ENCODE measurements around the gene GPBAR1. TPM values are rescaled to one million over a fixed set of nuclear protein-coding genes. Genes with fewer than 3 reads are reported as not detected.

GPBAR1 gene
- total RNA-seq: 10 to 100 TPM in 1 of 5 experiments, 1 to 10 TPM in 3, under 1 TPM in 1; 0.80 to 12.9 (median 1.9) TPM
- polyA plus RNA-seq: under 1 TPM; 0.15 to 0.27 TPM
- 0.40 reads per million for total RNA-seq

GRCh38 chr2:218260742-218261422 lies at the start of gene GPBAR1:
Gene GPBAR1, plus strand, starts transcription at chr2:218261015. Its CDS starts 1,710 bp downstream, at chr2:218262725.
- intact Hi-C loops (cut with micrococcal nuclease): no loop called here
- H3K27ac Mint-ChIP-seq: peak within 1 kb of the TSS in 8 of 9 donors; percentile 56 to 87 (median 66)
- H3K4me3 ChIP-seq (ENCODE audit: low read length): no peak within 1 kb of the TSS

GRCh38 chr2:218214116-218214515 lies 46.7 kb upstream of the GPBAR1 start:
- H3K4me1 Mint-ChIP-seq: peaks cover 7 to 23% (median 17%) of the 10 kb centered on the region in 7 donors
- H3K27me3 Mint-ChIP-seq: peaks cover 0 to 25% (median 0%) of the 10 kb centered on the region in 5 donors
- intact Hi-C loops (cut with micrococcal nuclease): no loop called here
- ChIA-PET POLR2A (no interaction called here), CTCF (interaction anchor here (0.5 kb wide), 1 partner anchor 54 kb away, joined by 3 read pairs; no protein-coding TSS in a partner anchor)
- Histone ChIP-seq H3K9me3 (ENCODE audit: control insufficient read depth in 2 of 3, low read length in 3 of 3) (no peaks in the 10 kb centered on the region), H3K27ac (ENCODE audit: low read depth, low read length) (no peak overlapping the region), H3K4me1 (ENCODE audit: control insufficient read depth in 2 of 2, insufficient read depth in 2 of 2, low read length in 2 of 2) (peaks cover 0 to 7% of the 10 kb centered on the region in 2 donors), H3K4me3 (ENCODE audit: low read length) (no peak overlapping the region), H3K36me3 (ENCODE audit: control insufficient read depth in 2 of 3, insufficient read depth in 3 of 3, low read length in 3 of 3) (peaks cover 0 to 8% (median 0%) of the 10 kb centered on the region in 3 experiments), H3K27me3 (ENCODE audit: control insufficient read depth in 2 of 2, insufficient read depth in 2 of 2, low read length in 2 of 2) (no peaks in the 10 kb centered on the region)
- H3K4me3 Mint-ChIP-seq: no peak overlapping the region
- peak overlapping the region in 2 of 9 donors; percentile 7 to 96 for H3K27ac Mint-ChIP-seq
- no peak for ATAC-seq
- DNase-seq: no peak
- peaks cover 3 to 20% (median 8%) of the 10 kb centered on the region in 11 donors for H3K9me3 Mint-ChIP-seq
- H3K36me3 Mint-ChIP-seq: peaks cover 3 to 25% (median 5%) of the 10 kb centered on the region in 5 donors

More at GRCh38 chr2:218260742-218261422, at the start of gene GPBAR1:
- H3K27ac ChIP-seq (ENCODE audit: low read depth, low read length): no peak within 1 kb of the TSS
- ATAC-seq: no peak
- H3K4me1 ChIP-seq (ENCODE audit: control insufficient read depth in 2 of 2, insufficient read depth in 2 of 2, low read length in 2 of 2): peaks cover 0 to 7% of the 10 kb centered on the region in 2 donors
- Mint-ChIP-seq H3K27me3 (no peaks in the 10 kb centered on the region), H3K4me3 (peak within 1 kb of the TSS in 1 of 10 donors; percentile 14), H3K9me3 (no peaks in the 10 kb centered on the region), H3K36me3 (peaks cover 1 to 14% (median 4%) of the 10 kb centered on the region in 5 donors), H3K4me1 (peaks cover 7 to 31% (median 19%) of the 10 kb centered on the region in 7 donors)
- DNase-seq: no peak
- POLR2A ChIA-PET: interaction anchor here (0.7 kb wide), 1 partner anchor 66 kb away, joined by 3 read pairs; no protein-coding TSS in a partner anchor
- CTCF ChIA-PET: interaction anchor here (1.5 kb wide), 1 partner anchor 9 kb away, joined by 3 read pairs; the partner anchor contains the start of gene PNKD
- H3K27me3 ChIP-seq (ENCODE audit: control insufficient read depth in 2 of 2, insufficient read depth in 2 of 2, low read length in 2 of 2): no peaks in the 10 kb centered on the region
- no peaks in the 10 kb centered on the region for H3K9me3 ChIP-seq (ENCODE audit: control insufficient read depth in 2 of 3, low read length in 3 of 3)
- peaks cover 0 to 44% (median 0%) of the 10 kb centered on the region in 3 experiments for H3K36me3 ChIP-seq (ENCODE audit: control insufficient read depth in 2 of 3, insufficient read depth in 3 of 3, low read length in 3 of 3)

GRCh38 chr2:218216336-218216673 lies 44.5 kb upstream of the GPBAR1 start:
- peak overlapping the region; percentile 66 for H3K4me3 ChIP-seq (ENCODE audit: low read length)
- H3K9me3 ChIP-seq (ENCODE audit: control insufficient read depth in 2 of 3, low read length in 3 of 3): no peaks in the 10 kb centered on the region
- POLR2A ChIA-PET: interaction anchor here (0.6 to 7.6 kb wide), 10 partner anchors 13 to 354 kb away, joined by 3 to 70 read pairs (median 4); partner anchors contain the start of genes AAMP and PNKD
- peaks cover 0 to 5% (median 0%) of the 10 kb centered on the region in 11 donors for H3K9me3 Mint-ChIP-seq
- H3K4me1 ChIP-seq (ENCODE audit: control insufficient read depth in 2 of 2, insufficient read depth in 2 of 2, low read length in 2 of 2): peaks cover 20 to 28% of the 10 kb centered on the region in 2 donors
- H3K27me3 Mint-ChIP-seq: peaks cover 0 to 7% (median 0%) of the 10 kb centered on the region in 5 donors
- H3K4me3 Mint-ChIP-seq: peak overlapping the region; percentile 90 to 97 (median 94)
- peaks cover 0 to 10% (median 0%) of the 10 kb centered on the region in 3 experiments for H3K36me3 ChIP-seq (ENCODE audit: control insufficient read depth in 2 of 3, insufficient read depth in 3 of 3, low read length in 3 of 3)
- no peaks in the 10 kb centered on the region for H3K27me3 ChIP-seq (ENCODE audit: control insufficient read depth in 2 of 2, insufficient read depth in 2 of 2, low read length in 2 of 2)
- H3K4me1 Mint-ChIP-seq: peaks cover 26 to 43% (median 37%) of the 10 kb centered on the region in 7 donors
- no peak for ATAC-seq
- no peak for DNase-seq
- H3K27ac Mint-ChIP-seq: peak overlapping the region; percentile 94 to 98 (median 97)
- intact Hi-C loops (cut with micrococcal nuclease): loop anchor here (2.0 to 5.0 kb wide), 8 partner anchors 352 to 1326 kb away; partner anchors contain the start of genes DNPEP (in 2 of the 2), BCS1L (in 1 of the 2), CHPF (in 1 of the 2) and CNOT9 (in 1 of the 2)
- peaks cover 0 to 35% (median 11%) of the 10 kb centered on the region in 5 donors for H3K36me3 Mint-ChIP-seq
- CTCF ChIA-PET: interaction anchor here (1.0 to 1.9 kb wide), 4 partner anchors 13 to 54 kb away, joined by 3 to 8 read pairs (median 4); partner anchors contain the start of genes AAMP and PNKD
- H3K27ac ChIP-seq (ENCODE audit: low read depth, low read length): peak overlapping the region; percentile 99

GRCh38 chr2:218216674-218217359 lies 44.0 kb upstream of the GPBAR1 start, which contains the start of gene ARPC2:
Gene ARPC2, plus strand, starts transcription at chr2:218217189. Its CDS starts 282 bp downstream, at chr2:218217471.
- peak within 1 kb of the TSS; percentile 90 to 97 (median 94) for H3K4me3 Mint-ChIP-seq
- peaks cover 31 to 48% (median 42%) of the 10 kb centered on the region in 7 donors for H3K4me1 Mint-ChIP-seq
- peaks cover 0 to 14% (median 0%) of the 10 kb centered on the region in 3 experiments for H3K36me3 ChIP-seq (ENCODE audit: control insufficient read depth in 2 of 3, insufficient read depth in 3 of 3, low read length in 3 of 3)
- DNase-seq (peak; percentile 91 to 97 (median 95)), ATAC-seq (peak; percentile 90)
- no peaks in the 10 kb centered on the region for H3K27me3 ChIP-seq (ENCODE audit: control insufficient read depth in 2 of 2, insufficient read depth in 2 of 2, low read length in 2 of 2)
- H3K4me1 ChIP-seq (ENCODE audit: control insufficient read depth in 2 of 2, insufficient read depth in 2 of 2, low read length in 2 of 2): peaks cover 25 to 33% of the 10 kb centered on the region in 2 donors
- peak within 1 kb of the TSS; percentile 99 for H3K27ac ChIP-seq (ENCODE audit: low read depth, low read length)
- POLR2A ChIA-PET: interaction anchor here (0.6 to 7.6 kb wide), 10 partner anchors 13 to 354 kb away, joined by 3 to 70 read pairs (median 4); partner anchors contain the start of genes AAMP and PNKD
- H3K9me3 Mint-ChIP-seq: peaks cover 0 to 5% (median 0%) of the 10 kb centered on the region in 11 donors
- H3K27me3 Mint-ChIP-seq: peaks cover 0 to 6% (median 0%) of the 10 kb centered on the region in 5 donors
- H3K4me3 ChIP-seq (ENCODE audit: low read length): peak within 1 kb of the TSS; percentile 90
- peaks cover 3 to 37% (median 15%) of the 10 kb centered on the region in 5 donors for H3K36me3 Mint-ChIP-seq
- no peaks in the 10 kb centered on the region for H3K9me3 ChIP-seq (ENCODE audit: control insufficient read depth in 2 of 3, low read length in 3 of 3)
- CTCF ChIA-PET: interaction anchor here (1.0 to 1.9 kb wide), 4 partner anchors 13 to 53 kb away, joined by 3 to 8 read pairs (median 4); partner anchors contain the start of genes AAMP and PNKD
- intact Hi-C loops (cut with micrococcal nuclease): loop anchor here (1.0 to 5.0 kb wide), 16 partner anchors 12 to 1326 kb away; partner anchors contain the start of genes AAMP (in 2 of the 2), CNOT9 (in 2 of the 2), DNPEP (in 2 of the 2) and PNKD (in 2 of the 2)
- peak within 1 kb of the TSS; percentile 94 to 98 (median 97) for H3K27ac Mint-ChIP-seq

GRCh38 chr2:218217360-218218267 lies 43.2 kb upstream of the GPBAR1 start:
- peaks cover 0 to 5% (median 0%) of the 10 kb centered on the region in 11 donors for H3K9me3 Mint-ChIP-seq
- Histone ChIP-seq H3K27ac (ENCODE audit: low read depth, low read length) (peak overlapping the region; percentile 99), H3K9me3 (ENCODE audit: control insufficient read depth in 2 of 3, low read length in 3 of 3) (no peaks in the 10 kb centered on the region), H3K4me3 (ENCODE audit: low read length) (peak overlapping the region; percentile 90), H3K36me3 (ENCODE audit: control insufficient read depth in 2 of 3, insufficient read depth in 3 of 3, low read length in 3 of 3) (peaks cover 0 to 14% (median 0%) of the 10 kb centered on the region in 3 experiments), H3K27me3 (ENCODE audit: control insufficient read depth in 2 of 2, insufficient read depth in 2 of 2, low read length in 2 of 2) (no peaks in the 10 kb centered on the region), H3K4me1 (ENCODE audit: control insufficient read depth in 2 of 2, insufficient read depth in 2 of 2, low read length in 2 of 2) (peaks cover 31 to 41% of the 10 kb centered on the region in 2 donors)
- peak overlapping the region; percentile 90 to 97 (median 94) for H3K4me3 Mint-ChIP-seq
- peak overlapping the region; percentile 94 to 98 (median 97) for H3K27ac Mint-ChIP-seq
- intact Hi-C loops (cut with micrococcal nuclease): loop anchor here (1.0 to 5.0 kb wide), 18 partner anchors 12 to 1325 kb away; partner anchors contain the start of genes AAMP (in 2 of the 2), CNOT9 (in 2 of the 2), DNPEP (in 2 of the 2) and PNKD (in 2 of the 2)
- H3K36me3 Mint-ChIP-seq: peaks cover 4 to 41% (median 16%) of the 10 kb centered on the region in 5 donors
- ATAC-seq: peak; percentile 65
- POLR2A ChIA-PET: interaction anchor here (0.7 to 7.6 kb wide), 7 partner anchors 12 to 179 kb away, joined by 3 to 70 read pairs (median 3); partner anchors contain the start of genes AAMP and PNKD
- peaks cover 0 to 3% (median 0%) of the 10 kb centered on the region in 5 donors for H3K27me3 Mint-ChIP-seq
- peak; percentile 39 to 81 (median 53) for DNase-seq
- CTCF ChIA-PET: interaction anchor here (1.7 to 1.9 kb wide), 2 partner anchors 12 to 53 kb away, joined by 6 to 8 read pairs; partner anchors contain the start of genes AAMP and PNKD
- H3K4me1 Mint-ChIP-seq: peaks cover 36 to 56% (median 50%) of the 10 kb centered on the region in 7 donors
